Measurements from ENCODE around the gene ZIC2. TPM values are rescaled to one million over a fixed set of nuclear protein-coding genes. Genes with fewer than 3 reads are reported as not detected.

The ZIC2 gene
- total and polyA plus RNA-seq, 2 experiments from 2014 or later: 0.10 to 0.15 TPM

DNA sequence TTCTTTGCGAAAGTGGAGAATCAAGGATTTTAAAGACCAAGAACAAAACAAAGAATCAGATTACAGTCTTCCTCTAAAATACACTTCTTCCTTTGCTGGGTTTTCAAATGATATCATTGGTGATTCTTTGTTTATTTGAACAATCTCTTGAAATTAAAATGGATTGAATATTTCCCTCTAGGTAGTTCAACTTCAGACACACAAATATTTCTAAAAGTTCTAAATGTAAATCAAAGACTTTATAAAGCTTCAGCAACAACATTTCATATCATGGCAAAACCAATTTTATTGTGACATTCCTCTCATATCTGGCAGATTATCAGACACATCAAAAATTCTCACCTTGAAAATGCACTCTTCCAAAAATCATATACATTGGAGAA lies 13.0 kb downstream of the ZIC2 start:
- WGBS (ENCODE audit: low lambda C conversion rate, missing lambda C conversion rate): 43% methylated on average over 1 of the region's 1 CpG

DNA sequence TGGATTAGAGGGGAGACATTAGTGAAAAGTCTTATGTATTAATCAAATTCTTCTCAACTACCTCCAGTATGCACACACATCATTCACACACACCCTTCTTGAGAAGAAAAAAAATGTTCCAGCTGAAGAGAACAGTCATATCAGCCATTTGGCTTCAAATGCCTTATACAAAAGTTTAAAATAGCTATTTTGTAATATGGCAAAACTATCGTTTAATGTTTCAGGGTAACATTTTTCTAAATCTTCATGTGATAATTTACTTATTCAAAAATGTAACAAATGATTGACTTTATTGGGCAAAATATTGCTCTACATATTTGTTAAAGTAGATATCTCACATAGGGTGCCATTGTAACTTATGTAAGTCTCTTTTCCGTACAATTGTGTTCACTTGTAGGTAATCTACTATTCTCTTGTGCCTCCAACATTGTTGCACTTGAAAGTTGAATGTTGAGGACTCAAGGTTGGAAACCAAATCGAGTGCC lies 13.6 kb downstream of the ZIC2 start:
- WGBS (ENCODE audit: low lambda C conversion rate, missing lambda C conversion rate): 29% methylated on average over 3 of the region's 3 CpGs
- TF ChIP-seq EZH2phosphoT487 (IDR thresholded peaks at IDR 0.05; ENCODE audit: low read depth, severe bottlenecking, unreplicated experiment): no peak
- TF ChIP-seq, protein P1, sequence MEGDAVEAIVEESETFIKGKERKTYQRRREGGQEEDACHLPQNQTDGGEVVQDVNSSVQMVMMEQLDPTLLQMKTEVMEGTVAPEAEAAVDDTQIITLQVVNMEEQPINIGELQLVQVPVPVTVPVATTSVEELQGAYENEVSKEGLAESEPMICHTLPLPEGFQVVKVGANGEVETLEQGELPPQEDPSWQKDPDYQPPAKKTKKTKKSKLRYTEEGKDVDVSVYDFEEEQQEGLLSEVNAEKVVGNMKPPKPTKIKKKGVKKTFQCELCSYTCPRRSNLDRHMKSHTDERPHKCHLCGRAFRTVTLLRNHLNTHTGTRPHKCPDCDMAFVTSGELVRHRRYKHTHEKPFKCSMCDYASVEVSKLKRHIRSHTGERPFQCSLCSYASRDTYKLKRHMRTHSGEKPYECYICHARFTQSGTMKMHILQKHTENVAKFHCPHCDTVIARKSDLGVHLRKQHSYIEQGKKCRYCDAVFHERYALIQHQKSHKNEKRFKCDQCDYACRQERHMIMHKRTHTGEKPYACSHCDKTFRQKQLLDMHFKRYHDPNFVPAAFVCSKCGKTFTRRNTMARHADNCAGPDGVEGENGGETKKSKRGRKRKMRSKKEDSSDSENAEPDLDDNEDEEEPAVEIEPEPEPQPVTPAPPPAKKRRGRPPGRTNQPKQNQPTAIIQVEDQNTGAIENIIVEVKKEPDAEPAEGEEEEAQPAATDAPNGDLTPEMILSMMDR (IDR thresholded peaks at IDR 0.05; ENCODE audit: poor library complexity): no peak
- no peak for TF ChIP-seq EZH2 (IDR thresholded peaks at IDR 0.05; ENCODE audit: borderline replicate concordance)
- H3K4me2 ChIP-seq: no peak overlapping the region

More for the DNA sequence above, 13.0 kb downstream of the ZIC2 start:
- TF ChIP-seq, protein P1 (IDR thresholded peaks at IDR 0.05; ENCODE audit: poor library complexity): no peak
- no peak for TF ChIP-seq EZH2 (IDR thresholded peaks at IDR 0.05; ENCODE audit: borderline replicate concordance)
- no peak for TF ChIP-seq EZH2phosphoT487 (IDR thresholded peaks at IDR 0.05; ENCODE audit: low read depth, severe bottlenecking, unreplicated experiment)
- H3K4me2 ChIP-seq: no peak overlapping the region
- no peak overlapping the region for H3K4me3 ChIP-seq
- no peaks in the 10 kb centered on the region for H3K36me3 ChIP-seq (replicated peaks; ENCODE audit: insufficient read depth, low read depth)
- DNase-seq (ENCODE audit: low spot score): no peak
- no peak overlapping the region for H2AFZ ChIP-seq
- peaks cover 100% of the 10 kb centered on the region for H3K27me3 ChIP-seq
- no peaks in the 10 kb centered on the region for H3K9me2 ChIP-seq (replicated peaks; ENCODE audit: insufficient read depth)
- no peaks in the 10 kb centered on the region for H3K79me2 ChIP-seq
- no peaks in the 10 kb centered on the region for H3K9me3 ChIP-seq (ENCODE audit: low read depth)
- no peaks in the 10 kb centered on the region for H4K20me1 ChIP-seq (ENCODE audit: insufficient read depth, poor library complexity, severe bottlenecking)
- no peaks in the 10 kb centered on the region for H3K4me1 ChIP-seq (ENCODE audit: insufficient read depth)
- H3K27ac ChIP-seq: no peak overlapping the region

DNA sequence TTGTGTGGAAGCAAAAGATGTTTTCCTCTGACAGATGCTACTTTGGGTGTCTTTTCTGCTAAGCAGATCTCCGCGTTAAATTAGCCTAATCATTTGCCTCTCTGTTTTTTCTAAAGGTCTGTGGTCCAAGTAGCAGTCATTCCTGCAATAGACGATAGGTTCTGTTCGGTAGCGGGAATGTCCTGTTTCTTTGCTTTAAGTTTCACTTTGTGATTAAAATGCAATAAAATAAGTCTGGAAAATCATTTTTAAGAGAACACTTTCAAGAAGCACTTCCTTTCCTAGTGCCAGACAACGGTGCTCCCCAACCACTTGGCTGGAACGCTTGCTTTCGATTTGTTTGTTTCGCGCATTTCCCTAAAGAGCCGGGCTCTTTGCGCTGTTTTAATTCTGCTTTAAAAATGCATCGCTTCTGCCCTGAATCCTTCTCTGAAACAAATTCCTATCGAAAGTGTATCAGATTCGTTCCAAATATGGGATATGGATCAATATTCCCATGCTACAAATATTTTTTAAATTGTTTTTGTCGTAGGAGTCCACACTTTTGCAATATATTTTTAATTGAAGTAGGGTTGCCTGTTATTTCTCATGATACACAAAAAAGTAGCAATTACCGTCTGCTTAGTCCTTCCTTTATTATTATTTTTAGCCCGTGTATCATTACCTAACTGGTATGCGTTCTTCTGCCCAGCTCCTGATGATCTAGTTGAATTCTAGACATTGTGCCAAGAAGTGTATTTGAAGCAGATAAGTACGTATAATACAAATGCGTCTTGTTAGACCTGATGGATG lies 14.2 kb downstream of the ZIC2 start:
- Histone ChIP-seq H3K4me1 (ENCODE audit: insufficient read depth) (no peaks in the 10 kb centered on the region), H3K27me3 (peaks cover 91% of the 10 kb centered on the region), H3K4me2 (no peak overlapping the region), H3K79me2 (no peaks in the 10 kb centered on the region), H2AFZ (no peak overlapping the region), H3K27ac (no peak overlapping the region), H3K9me2 (replicated peaks; ENCODE audit: insufficient read depth) (no peaks in the 10 kb centered on the region), H3K4me3 (no peak overlapping the region), H3K36me3 (replicated peaks; ENCODE audit: insufficient read depth, low read depth) (no peaks in the 10 kb centered on the region), H3K9me3 (ENCODE audit: low read depth) (no peaks in the 10 kb centered on the region), H4K20me1 (ENCODE audit: insufficient read depth, poor library complexity, severe bottlenecking) (no peaks in the 10 kb centered on the region)
- 10% methylated on average over 21 of the region's 21 CpGs for WGBS (ENCODE audit: low lambda C conversion rate, missing lambda C conversion rate)
- DNase-seq (ENCODE audit: low spot score): no peak
- TF ChIP-seq EZH2phosphoT487 (IDR thresholded peaks at IDR 0.05; ENCODE audit: low read depth, severe bottlenecking, unreplicated experiment): peak; percentile 75
- TF ChIP-seq, protein P1 (IDR thresholded peaks at IDR 0.05; ENCODE audit: poor library complexity): no peak
- no peak for TF ChIP-seq EZH2 (IDR thresholded peaks at IDR 0.05; ENCODE audit: borderline replicate concordance)

More for the DNA sequence above, 13.6 kb downstream of the ZIC2 start:
- H4K20me1 ChIP-seq (ENCODE audit: insufficient read depth, poor library complexity, severe bottlenecking): no peaks in the 10 kb centered on the region
- H3K9me3 ChIP-seq (ENCODE audit: low read depth): no peaks in the 10 kb centered on the region
- H3K4me1 ChIP-seq (ENCODE audit: insufficient read depth): no peaks in the 10 kb centered on the region
- H3K9me2 ChIP-seq (replicated peaks; ENCODE audit: insufficient read depth): no peaks in the 10 kb centered on the region
- H3K36me3 ChIP-seq (replicated peaks; ENCODE audit: insufficient read depth, low read depth): no peaks in the 10 kb centered on the region
- H3K79me2 ChIP-seq: no peaks in the 10 kb centered on the region
- H2AFZ ChIP-seq: no peak overlapping the region
- no peak overlapping the region for H3K4me3 ChIP-seq
- peaks cover 97% of the 10 kb centered on the region for H3K27me3 ChIP-seq
- no peak overlapping the region for H3K27ac ChIP-seq
- DNase-seq (ENCODE audit: low spot score): no peak

All from hepatocyte (in vitro differentiated cells).